Measurements from ENCODE around the gene GOLGA2.

- TF ChIP-seq CTCF (IDR thresholded peaks at IDR 0.05) = no peak
- TF ChIP-seq POLR2A (IDR thresholded peaks at IDR 0.05) = no peak
These were observed 9.4 kb upstream of the GOLGA2 start for GRCh38 chr9:128285033-128285784.
